ENCODE data around the gene COX14. TPM values are rescaled to one million over a fixed set of nuclear protein-coding genes. Genes with fewer than 3 reads are reported as not detected.
"Not testable (repeated sequence)": the region's sequence is repeated elsewhere in the genome, so short reads cannot be mapped to it uniquely, and the experiment has no call there.

The COX14 gene
- total and polyA plus RNA-seq, 10 of the 15 experiments (the other 5 are each of a cell fraction or from before 2014, with no cell fraction given), result 44.6 to 361 (median 120) TPM

GRCh38 chr12:50151047-50151687 is 39.1 kb downstream of the COX14 start:
- POLR2A ChIA-PET, result interaction anchor here (0.5 kb wide), 1 partner anchor 253 kb away, joined by 7 read pairs; no protein-coding TSS in a partner anchor
- TSS peak; percentile 54 for BruUV-seq (replicated peaks)
- RAD21 ChIA-PET (ENCODE audit: unreplicated experiment), result no interaction called here
- Histone ChIP-seq H3K27ac (ENCODE audit: control insufficient read depth, insufficient read depth) (no peak overlapping the region), H3K9me3 (replicated peaks; ENCODE audit: control insufficient read depth, insufficient read depth, low read length) (no peaks in the 10 kb centered on the region), H3K36me3 (ENCODE audit: control insufficient read depth in 2 of 2, insufficient read depth in 2 of 2, low read length in 1 of 2) (no peaks in the 10 kb centered on the region; a peak in 1 of 4 replicates), H3K4me1 (ENCODE audit: control insufficient read depth, insufficient read depth, low read length) (no peaks in the 10 kb centered on the region), H3K27me3 (replicated peaks in 1 of 2; ENCODE audit: control insufficient read depth in 2 of 2, insufficient read depth in 2 of 2, low read length in 1 of 2) (no peaks in the 10 kb centered on the region), H3K4me3 (no peak overlapping the region), H2AFZ (ENCODE audit: control insufficient read depth, low read depth, low read length) (no peak overlapping the region), H4K20me1 (ENCODE audit: control insufficient read depth, insufficient read depth) (no peaks in the 10 kb centered on the region), H3K79me2 (ENCODE audit: control insufficient read depth, insufficient read depth, low read length) (no peaks in the 10 kb centered on the region; the same call in 1 of the 2 replicates), H3K4me2 (ENCODE audit: control insufficient read depth, insufficient read depth) (no peak overlapping the region), H3K9ac (ENCODE audit: control insufficient read depth, insufficient read depth, low read length) (no peak overlapping the region)
- TF ChIP-seq TARDBP (IDR thresholded peaks at IDR 0.05; ENCODE audit: borderline replicate concordance) (no peak), RAD21 (IDR thresholded peaks at IDR 0.05; ENCODE audit: insufficient read depth, low read depth, low read length) (no peak), IRF4 (IDR thresholded peaks at IDR 0.05; ENCODE audit: low read depth, low read length) (no peak), ATF7 (IDR thresholded peaks at IDR 0.05; ENCODE audit: low read depth) (no peak), ZSCAN29 (IDR thresholded peaks at IDR 0.05) (no peak), TAF1 (IDR thresholded peaks at IDR 0.05; ENCODE audit: borderline replicate concordance, low read depth, low read length) (no peak), CREB1 (IDR thresholded peaks at IDR 0.05; ENCODE audit: low read depth) (no peak), FOS (IDR thresholded peaks at IDR 0.05; ENCODE audit: borderline replicate concordance, extremely low read depth, insufficient read length) (no peak), EGR1 (IDR thresholded peaks at IDR 0.05; ENCODE audit: borderline replicate concordance in 1 of 2, low read depth in 2 of 2, low read length in 2 of 2) (no peak), RB1 (IDR thresholded peaks at IDR 0.05; ENCODE audit: borderline replicate concordance) (no peak), CHD2 (IDR thresholded peaks at IDR 0.05; ENCODE audit: borderline replicate concordance, low read depth, low read length) (no peak), RCOR1 (conservative IDR thresholded peaks at IDR 0.05; ENCODE audit: low read depth, low read length) (no peak), ELK1 (IDR thresholded peaks at IDR 0.05; ENCODE audit: low read depth, low read length) (no peak)
- CTCF ChIA-PET, result interaction anchor here (0.6 to 1.0 kb wide), 2 partner anchors 39 to 62 kb away, joined by 3 read pairs; partner anchors contain the start of gene COX14
- intact Hi-C loops (cut with micrococcal nuclease; ENCODE audit: unreplicated experiment) (no loop called here), in situ Hi-C loops (cut with MboI) (no loop called here)
- FAIRE-seq (no peak), ATAC-seq (no peak), DNase-seq (ENCODE audit: low read depth, low spot score) (no peak)
- SMC1A ChIA-PET (ENCODE audit: uncharacterized antibody, unreplicated experiment), result interaction anchor here (0.9 kb wide), 1 partner anchor 40 kb away, joined by 3 read pairs; no protein-coding TSS in a partner anchor
- 77% methylated on average over 1 of the region's 1 CpG for WGBS (ENCODE audit: insufficient coverage, insufficient replicate concordance, low lambda C conversion rate, missing lambda C conversion rate)

GRCh38 chr12:50154947-50155346 is 42.9 kb downstream of the COX14 start:
- intact Hi-C loops (cut with micrococcal nuclease; ENCODE audit: unreplicated experiment); RAD21 ChIA-PET (ENCODE audit: unreplicated experiment); DNase-seq (ENCODE audit: low read depth, low spot score); H3K27ac ChIP-seq (ENCODE audit: control insufficient read depth, insufficient read depth); in situ Hi-C loops (cut with MboI); BruUV-seq (replicated peaks); H3K4me1 ChIP-seq (ENCODE audit: control insufficient read depth, insufficient read depth, low read length); H3K36me3 ChIP-seq (ENCODE audit: control insufficient read depth in 2 of 2, insufficient read depth in 2 of 2, low read length in 1 of 2); H3K9ac ChIP-seq (ENCODE audit: control insufficient read depth, insufficient read depth, low read length); H3K9me3 ChIP-seq (replicated peaks; ENCODE audit: control insufficient read depth, insufficient read depth, low read length); H2AFZ ChIP-seq (ENCODE audit: control insufficient read depth, low read depth, low read length); H3K4me3 ChIP-seq; H3K27me3 ChIP-seq (replicated peaks in 1 of 2; ENCODE audit: control insufficient read depth in 2 of 2, insufficient read depth in 2 of 2, low read length in 1 of 2); FAIRE-seq; ATAC-seq; H3K79me2 ChIP-seq (ENCODE audit: control insufficient read depth, insufficient read depth, low read length); H4K20me1 ChIP-seq (ENCODE audit: control insufficient read depth, insufficient read depth); H3K4me2 ChIP-seq (ENCODE audit: control insufficient read depth, insufficient read depth): not testable (repeated sequence)
- POLR2A ChIA-PET, result interaction anchor here (2.4 kb wide), 1 partner anchor 12 kb away, joined by 11 read pairs; the partner anchor contains the start of gene CERS5
- 60% methylated on average over 5 of the region's 5 CpGs for whole genome bisulfite sequencing (ENCODE audit: insufficient coverage, insufficient replicate concordance, low lambda C conversion rate, missing lambda C conversion rate)
- CTCF ChIA-PET, result interaction anchor here (0.8 to 1.5 kb wide), 8 partner anchors 9 to 87 kb away, joined by 3 to 5 read pairs (median 3); no protein-coding TSS in a partner anchor
- SMC1A ChIA-PET (ENCODE audit: uncharacterized antibody, unreplicated experiment), result interaction anchor here (1.6 to 3.2 kb wide), 3 partner anchors 8 to 160 kb away, joined by 3 to 12 read pairs (median 6); partner anchors contain the start of gene SMARCD1
